ENCODE measurements around the gene HLA-DQB2.

- no peak for TF ChIP-seq CTCF (IDR thresholded peaks at IDR 0.05; ENCODE audit: poor library complexity)
- no peak for TF ChIP-seq EZH2 (IDR thresholded peaks at IDR 0.05; ENCODE audit: borderline replicate concordance)
- no peak for TF ChIP-seq EZH2phosphoT487 (IDR thresholded peaks at IDR 0.05; ENCODE audit: low read depth, severe bottlenecking, unreplicated experiment)
Observed at GRCh38 chr6:32752580-32752979, 10.8 kb downstream of the HLA-DQB2 start.
